Neural cell (in vitro differentiated cells): ENCODE measurements around the gene ADPRH. TPM values are rescaled to one million over a fixed set of nuclear protein-coding genes. Genes with fewer than 3 reads are reported as not detected.

Source experiments
- H2AFZ ChIP-seq: fragments of 200-600, 300-800 bp; sonication (generic), shearing (Covaris generic); 2 replicates; pipeline ENCODE4 v1.6.0; 2014; ENCODE audit warnings: low read depth, mild to moderate bottlenecking, antibody characterized with exemption, low read length, moderate library complexity
- H3F3A ChIP-seq: fragments of 200-600 bp; shearing (Covaris generic); 2 replicates; pipeline ENCODE4 v1.6.1; 2016; ENCODE audit warnings: mild to moderate bottlenecking, moderate library complexity, mixed read lengths, antibody characterized with exemption, low read length; ENCODE audit not compliant: insufficient read depth, poor library complexity, severe bottlenecking
- H3K27ac ChIP-seq: fragments of 200-600, 300-800 bp; sonication (generic), shearing (Covaris generic); 2 replicates; pipeline ENCODE4 v1.5.1; 2014; ENCODE audit warnings: mild to moderate bottlenecking, low read length, moderate library complexity
- H3K27me3 ChIP-seq: fragments of 300-800, 200-600 bp; sonication (generic), shearing (Covaris generic); 2 replicates; pipeline ENCODE4 v1.6.0; 2014; ENCODE audit warnings: mild to moderate bottlenecking, low read depth, low read length, moderate library complexity; ENCODE audit not compliant: insufficient read depth
- H3K36me3 ChIP-seq: fragments of 300-800, 200-600 bp; sonication (generic), shearing (Covaris generic); 2 replicates; pipeline ENCODE4 v1.5.1; 2014; ENCODE audit warnings: mild to moderate bottlenecking, antibody characterized with exemption, low read length, moderate library complexity; ENCODE audit not compliant: insufficient read depth
- H3K4me2 ChIP-seq: fragments of 300-800, 200-600 bp; sonication (generic), shearing (Covaris generic); 2 replicates; pipeline ENCODE4 v1.6.0; 2014; ENCODE audit warnings: mild to moderate bottlenecking, low read length
- H3K4me3 ChIP-seq: fragments of 300-800, 200-600 bp; sonication (generic), shearing (Covaris generic); 2 replicates; pipeline ENCODE4 v1.5.1; 2014; ENCODE audit warnings: mild to moderate bottlenecking, low read length, moderate library complexity
- H3K79me2 ChIP-seq: fragments of 200-600 bp; shearing (Covaris generic); replicated peaks from 2 replicates; pipeline ENCODE4 v1.6.0; 2014; ENCODE audit warnings: mild to moderate bottlenecking, low read length, moderate library complexity; ENCODE audit not compliant: insufficient read depth
- H3K9ac ChIP-seq: fragments of 300-800, 200-600 bp; sonication (generic), shearing (Covaris generic); 2 replicates; pipeline ENCODE4 v1.6.1; 2016; ENCODE audit warnings: mild to moderate bottlenecking, low read length, mixed read lengths
- H3K9me2 ChIP-seq: fragments of 200-600 bp; shearing (Covaris generic); 2 replicates; pipeline ENCODE4 v1.6.1; 2016; ENCODE audit warnings: mild to moderate bottlenecking, low read length, mixed read lengths; ENCODE audit not compliant: insufficient read depth
- H3K9me3 ChIP-seq: fragments of 200-600, 300-800 bp; sonication (generic), shearing (Covaris generic); 2 replicates; pipeline ENCODE4 v1.6.1; 2016; ENCODE audit warnings: mild to moderate bottlenecking, mixed run types, low read length, moderate library complexity, mixed read lengths
- H4K20me1 ChIP-seq: fragments of 200-600 bp; shearing (Covaris generic); 2 replicates; pipeline ENCODE4 v1.6.1; 2016; ENCODE audit warnings: mild to moderate bottlenecking, mixed run types; ENCODE audit not compliant: insufficient read depth
- CTCF ChIP-seq: fragments of 450-650 bp; IDR thresholded peaks from 2 replicates; pipeline ENCODE4 v1.5.1; 2014; ENCODE audit warnings: antibody characterized with exemption, mild to moderate bottlenecking, moderate library complexity; ENCODE audit not compliant: poor library complexity, severe bottlenecking
- EP300 ChIP-seq: fragments of 450-650 bp; conservative IDR thresholded peaks from 2 replicates; pipeline ENCODE4 v1.6.1; 2014; ENCODE audit warnings: antibody characterized with exemption, mild to moderate bottlenecking, moderate library complexity; ENCODE audit not compliant: poor library complexity, severe bottlenecking
- EZH2 ChIP-seq: fragments of 200-600, 300-800 bp; shearing (Covaris generic), sonication (generic); IDR thresholded peaks from 2 replicates; pipeline ENCODE4 v1.6.1; 2014; ENCODE audit warnings: antibody characterized with exemption, low read length, borderline replicate concordance, mild to moderate bottlenecking; ENCODE audit not compliant: insufficient read depth, poor library complexity, severe bottlenecking
- MXI1 ChIP-seq: fragments of 450-650 bp; conservative IDR thresholded peaks from 2 replicates; pipeline ENCODE4 v1.6.1; 2014; ENCODE audit warnings: antibody characterized with exemption, mild to moderate bottlenecking; ENCODE audit not compliant: poor library complexity, severe bottlenecking
- POLR2AphosphoS5 ChIP-seq: IDR thresholded peaks from 2 replicates; pipeline ENCODE4 v1.6.1; 2012
- RAD21 ChIP-seq: fragments of 450-650 bp; conservative IDR thresholded peaks from 2 replicates; pipeline ENCODE4 v1.6.1; 2014; ENCODE audit warnings: antibody characterized with exemption, mild to moderate bottlenecking, moderate library complexity
- SMC3 ChIP-seq: fragments of 450-650 bp; conservative IDR thresholded peaks from 2 replicates; pipeline ENCODE4 v1.6.1; 2014; ENCODE audit warnings: antibody characterized with exemption, mild to moderate bottlenecking, moderate library complexity; ENCODE audit not compliant: poor library complexity
- TAF1 ChIP-seq: IDR thresholded peaks from 2 replicates; pipeline ENCODE4 v1.6.1; 2012; ENCODE audit warnings: low read depth
- polyA plus RNA-seq: library from polyadenylated mRNA; depleted of rRNA; stranded (reverse); fragments of >200 nt; gene quantifications from 2 replicates; pipeline ENCODE4 v1.2.3, GENCODE V29; 2014
- TF ChIP-seq, protein P1 (sequence below): IDR thresholded peaks from 2 replicates; pipeline ENCODE4 v1.6.1; 2012; ENCODE audit warnings: borderline replicate concordance

The ADPRH gene
- polyA plus RNA-seq, 1 donor from 2014 or later = 0.07 TPM

GRCh38 chr3:119597548-119598288, 18.4 kb downstream of the ADPRH start, which contains the start of gene PLA1A:
Gene PLA1A (plus strand): TSS chr3:119597885. CDS start chr3:119597914, 29 bp downstream.
- Histone ChIP-seq H3K27ac (no peak within 1 kb of the TSS), H3K36me3 (no peaks in the 10 kb centered on the region), H3K9ac (no peak within 1 kb of the TSS), H4K20me1 (no peaks in the 10 kb centered on the region), H2AFZ (no peak within 1 kb of the TSS), H3K4me3 (no peak within 1 kb of the TSS), H3K27me3 (no peaks in the 10 kb centered on the region), H3K9me2 (no peaks in the 10 kb centered on the region), H3F3A (no peaks in the 10 kb centered on the region), H3K4me2 (no peak within 1 kb of the TSS), H3K9me3 (no peaks in the 10 kb centered on the region), H3K79me2 (no peaks in the 10 kb centered on the region)
- TF ChIP-seq RAD21 = no peak
- TF ChIP-seq SMC3 = no peak
- no peak for TF ChIP-seq POLR2AphosphoS5
- TF ChIP-seq, protein P1, sequence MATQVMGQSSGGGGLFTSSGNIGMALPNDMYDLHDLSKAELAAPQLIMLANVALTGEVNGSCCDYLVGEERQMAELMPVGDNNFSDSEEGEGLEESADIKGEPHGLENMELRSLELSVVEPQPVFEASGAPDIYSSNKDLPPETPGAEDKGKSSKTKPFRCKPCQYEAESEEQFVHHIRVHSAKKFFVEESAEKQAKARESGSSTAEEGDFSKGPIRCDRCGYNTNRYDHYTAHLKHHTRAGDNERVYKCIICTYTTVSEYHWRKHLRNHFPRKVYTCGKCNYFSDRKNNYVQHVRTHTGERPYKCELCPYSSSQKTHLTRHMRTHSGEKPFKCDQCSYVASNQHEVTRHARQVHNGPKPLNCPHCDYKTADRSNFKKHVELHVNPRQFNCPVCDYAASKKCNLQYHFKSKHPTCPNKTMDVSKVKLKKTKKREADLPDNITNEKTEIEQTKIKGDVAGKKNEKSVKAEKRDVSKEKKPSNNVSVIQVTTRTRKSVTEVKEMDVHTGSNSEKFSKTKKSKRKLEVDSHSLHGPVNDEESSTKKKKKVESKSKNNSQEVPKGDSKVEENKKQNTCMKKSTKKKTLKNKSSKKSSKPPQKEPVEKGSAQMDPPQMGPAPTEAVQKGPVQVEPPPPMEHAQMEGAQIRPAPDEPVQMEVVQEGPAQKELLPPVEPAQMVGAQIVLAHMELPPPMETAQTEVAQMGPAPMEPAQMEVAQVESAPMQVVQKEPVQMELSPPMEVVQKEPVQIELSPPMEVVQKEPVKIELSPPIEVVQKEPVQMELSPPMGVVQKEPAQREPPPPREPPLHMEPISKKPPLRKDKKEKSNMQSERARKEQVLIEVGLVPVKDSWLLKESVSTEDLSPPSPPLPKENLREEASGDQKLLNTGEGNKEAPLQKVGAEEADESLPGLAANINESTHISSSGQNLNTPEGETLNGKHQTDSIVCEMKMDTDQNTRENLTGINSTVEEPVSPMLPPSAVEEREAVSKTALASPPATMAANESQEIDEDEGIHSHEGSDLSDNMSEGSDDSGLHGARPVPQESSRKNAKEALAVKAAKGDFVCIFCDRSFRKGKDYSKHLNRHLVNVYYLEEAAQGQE = no peak
- no peak for TF ChIP-seq EZH2
- no peak for TF ChIP-seq TAF1
- TF ChIP-seq CTCF = no peak
- no peak for TF ChIP-seq MXI1
- TF ChIP-seq EP300 = no peak

DNA sequence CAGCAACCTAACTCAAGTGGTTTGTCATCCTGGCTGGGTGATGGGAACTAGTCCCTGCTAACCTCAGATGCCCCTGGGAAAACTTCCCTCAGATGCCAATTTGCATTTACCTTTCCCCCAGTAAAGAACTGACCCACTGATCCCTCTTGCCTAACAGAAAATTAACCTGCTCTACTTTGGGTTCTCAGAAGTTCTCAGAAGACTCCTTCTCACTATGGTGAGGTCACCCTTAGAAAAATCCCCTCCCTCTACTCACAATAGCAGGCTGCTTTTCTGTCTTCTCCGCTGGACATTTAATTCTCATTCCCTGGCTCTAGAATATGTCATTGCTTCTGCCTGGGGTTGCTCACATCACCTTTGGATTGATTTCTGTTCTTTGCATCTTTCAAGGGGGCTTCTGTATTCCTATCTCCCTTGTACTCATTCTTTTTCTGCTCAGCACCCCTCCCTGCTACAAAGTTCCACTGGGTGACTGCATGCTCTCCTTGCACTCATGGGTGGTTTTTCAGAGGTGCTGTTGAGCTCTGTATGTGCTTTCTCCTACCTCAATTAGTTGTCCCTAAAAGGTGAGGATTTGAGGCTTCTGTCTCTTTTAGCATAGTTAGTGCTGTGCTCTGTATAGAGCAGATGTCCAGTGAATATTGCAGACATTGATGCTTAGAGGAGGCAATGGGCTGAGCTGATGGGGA, 19.3 kb downstream of the ADPRH start:
- no peak overlapping the region for H3K9ac ChIP-seq
- H2AFZ ChIP-seq = no peak overlapping the region
- H3K27me3 ChIP-seq = no peaks in the 10 kb centered on the region

More for the DNA sequence above, 19.3 kb downstream of the ADPRH start:
- H3K9me2 ChIP-seq = no peaks in the 10 kb centered on the region
- no peak for TF ChIP-seq POLR2AphosphoS5
- TF ChIP-seq CTCF = no peak
- TF ChIP-seq SMC3 = no peak
- no peak overlapping the region for H3K4me2 ChIP-seq
- H4K20me1 ChIP-seq = no peaks in the 10 kb centered on the region
- no peak overlapping the region for H3K27ac ChIP-seq
- H3F3A ChIP-seq = no peaks in the 10 kb centered on the region
- no peaks in the 10 kb centered on the region for H3K79me2 ChIP-seq
- no peaks in the 10 kb centered on the region for H3K9me3 ChIP-seq
- no peaks in the 10 kb centered on the region for H3K36me3 ChIP-seq
- no peak overlapping the region for H3K4me3 ChIP-seq
